ENCODE measurements around the gene WNT1.

WNT1 gene

DNA sequence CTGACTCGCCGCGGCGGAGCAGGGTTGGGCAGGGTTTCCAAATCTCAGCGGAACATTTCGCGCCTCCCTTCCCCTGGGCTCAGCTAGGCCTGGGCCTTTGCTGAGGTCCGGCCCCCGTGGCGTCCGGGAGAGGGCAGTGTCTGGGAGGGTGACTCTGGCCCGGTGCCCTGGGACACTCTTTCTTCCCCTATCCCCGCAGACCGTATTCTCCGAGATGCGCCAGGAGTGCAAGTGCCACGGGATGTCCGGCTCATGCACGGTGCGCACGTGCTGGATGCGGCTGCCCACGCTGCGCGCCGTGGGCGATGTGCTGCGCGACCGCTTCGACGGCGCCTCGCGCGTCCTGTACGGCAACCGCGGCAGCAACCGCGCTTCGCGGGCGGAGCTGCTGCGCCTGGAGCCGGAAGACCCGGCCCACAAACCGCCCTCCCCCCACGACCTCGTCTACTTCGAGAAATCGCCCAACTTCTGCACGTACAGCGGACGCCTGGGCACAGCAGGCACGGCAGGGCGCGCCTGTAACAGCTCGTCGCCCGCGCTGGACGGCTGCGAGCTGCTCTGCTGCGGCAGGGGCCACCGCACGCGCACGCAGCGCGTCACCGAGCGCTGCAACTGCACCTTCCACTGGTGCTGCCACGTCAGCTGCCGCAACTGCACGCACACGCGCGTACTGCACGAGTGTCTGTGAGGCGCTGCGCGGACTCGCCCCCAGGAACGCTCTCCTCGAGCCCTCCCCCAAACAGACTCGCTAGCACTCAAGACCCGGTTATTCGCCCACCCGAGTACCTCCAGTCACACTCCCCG, 3.0 kb downstream of the WNT1 start:
- DNase-seq (ENCODE audit: low read depth, low spot score), result no peak

DNA sequence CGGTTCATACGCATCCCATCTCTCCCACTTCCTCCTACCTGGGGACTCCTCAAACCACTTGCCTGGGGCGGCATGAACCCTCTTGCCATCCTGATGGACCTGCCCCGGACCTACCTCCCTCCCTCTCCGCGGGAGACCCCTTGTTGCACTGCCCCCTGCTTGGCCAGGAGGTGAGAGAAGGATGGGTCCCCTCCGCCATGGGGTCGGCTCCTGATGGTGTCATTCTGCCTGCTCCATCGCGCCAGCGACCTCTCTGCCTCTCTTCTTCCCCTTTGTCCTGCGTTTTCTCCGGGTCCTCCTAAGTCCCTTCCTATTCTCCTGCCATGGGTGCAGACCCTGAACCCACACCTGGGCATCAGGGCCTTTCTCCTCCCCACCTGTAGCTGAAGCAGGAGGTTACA, 3.6 kb downstream of the WNT1 start:
- DNase-seq (ENCODE audit: low read depth, low spot score), result no peak

DNA sequence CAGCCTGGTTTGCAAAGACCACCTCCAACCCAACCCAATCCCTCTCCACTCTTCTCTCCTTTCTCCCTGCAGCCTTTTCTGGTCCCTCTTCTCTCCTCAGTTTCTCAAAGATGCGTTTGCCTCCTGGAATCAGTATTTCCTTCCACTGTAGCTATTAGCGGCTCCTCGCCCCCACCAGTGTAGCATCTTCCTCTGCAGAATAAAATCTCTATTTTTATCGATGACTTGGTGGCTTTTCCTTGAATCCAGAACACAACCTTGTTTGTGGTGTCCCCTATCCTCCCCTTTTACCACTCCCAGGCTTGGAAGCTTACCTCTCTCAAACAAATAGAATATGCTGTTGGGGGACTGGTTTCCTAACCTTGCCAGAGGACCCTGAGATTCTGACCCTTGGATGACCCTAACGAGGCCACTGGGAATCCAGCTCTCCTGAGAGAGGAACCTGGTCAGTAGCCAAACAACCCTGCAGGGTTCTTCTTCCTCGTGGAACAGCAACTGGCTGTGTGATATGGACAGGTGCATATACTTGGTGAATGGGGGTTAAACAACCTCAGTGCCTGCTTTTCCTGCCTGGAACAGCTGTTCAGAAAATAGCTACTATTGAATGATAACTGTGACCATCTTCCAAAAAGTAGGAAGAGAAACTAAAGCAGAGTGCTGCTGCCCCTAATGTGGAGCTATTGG, 4.4 kb downstream of the WNT1 start:
- no peak for DNase-seq (ENCODE audit: low read depth, low spot score)

DNA sequence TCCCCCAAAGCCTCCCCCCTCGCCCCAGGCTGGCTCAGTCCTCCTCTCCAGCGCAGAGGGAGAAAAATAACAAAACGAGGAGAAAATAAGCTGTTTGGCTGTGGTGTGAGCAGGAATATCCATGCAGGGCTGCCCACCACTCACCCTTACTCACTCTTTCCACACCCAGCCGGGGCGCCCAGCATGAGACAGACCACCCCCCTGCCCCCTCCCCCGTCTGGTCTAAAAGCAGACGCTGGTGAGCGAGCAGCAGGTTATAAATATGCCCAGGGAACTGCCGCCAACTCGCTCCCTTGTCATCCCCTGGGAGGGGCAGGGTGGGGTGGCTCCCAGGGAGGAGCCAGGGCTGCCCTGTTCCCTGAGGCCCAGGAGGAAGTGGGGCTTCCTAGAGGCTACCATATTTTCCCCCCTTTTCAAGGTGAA, 7.4 kb downstream of the WNT1 start:
- no peak for DNase-seq (ENCODE audit: low read depth, low spot score)

DNA sequence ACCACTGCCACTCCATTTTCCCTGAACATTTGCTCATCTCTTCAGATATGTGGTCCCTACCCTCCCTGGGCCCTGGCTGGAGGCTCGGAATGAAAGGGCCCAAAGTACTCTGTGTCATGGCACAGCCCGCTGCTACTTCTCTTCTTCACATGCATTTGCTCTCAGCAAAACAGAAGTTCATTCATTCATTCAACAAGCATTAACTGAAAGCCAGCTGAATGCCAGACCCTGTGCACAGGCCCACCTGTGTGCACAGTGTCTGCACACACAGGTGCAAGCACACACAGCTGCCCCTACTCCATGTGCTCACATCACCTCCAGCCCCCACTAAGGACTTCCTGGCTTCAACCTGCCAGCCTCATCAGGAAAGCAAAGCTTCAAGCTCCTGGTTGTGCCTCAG, 7.8 kb downstream of the WNT1 start:
- no peak for DNase-seq (ENCODE audit: low read depth, low spot score)

DNA sequence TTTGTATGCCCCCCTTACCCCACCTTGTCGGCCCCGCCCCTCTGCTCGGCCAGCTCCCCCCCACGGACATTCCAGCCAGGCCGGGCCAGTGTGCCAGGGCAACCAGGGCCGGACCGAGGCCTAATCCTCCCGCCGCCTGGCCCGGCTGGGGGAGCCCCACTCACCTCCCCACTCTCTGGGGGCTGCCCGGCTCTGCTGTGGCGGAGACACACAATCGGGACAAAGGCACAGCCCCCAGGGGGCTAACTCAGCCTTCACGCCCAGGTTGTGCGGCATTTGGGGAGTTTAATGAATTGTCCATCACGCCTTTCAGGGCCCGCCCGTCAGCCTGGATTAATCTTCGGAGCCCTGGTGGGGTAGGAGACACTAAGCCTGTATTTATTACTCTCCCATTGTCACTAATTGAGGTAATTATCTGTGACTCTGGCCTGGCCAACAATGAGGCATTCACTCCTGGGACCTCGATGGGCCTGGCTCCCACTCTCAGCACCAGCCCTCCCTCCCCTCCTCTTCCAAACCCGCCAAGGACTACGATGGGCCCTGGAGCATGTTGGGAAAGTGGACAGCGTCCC, 8.7 kb downstream of the WNT1 start:
- no peak for DNase-seq (ENCODE audit: low read depth, low spot score)

DNA sequence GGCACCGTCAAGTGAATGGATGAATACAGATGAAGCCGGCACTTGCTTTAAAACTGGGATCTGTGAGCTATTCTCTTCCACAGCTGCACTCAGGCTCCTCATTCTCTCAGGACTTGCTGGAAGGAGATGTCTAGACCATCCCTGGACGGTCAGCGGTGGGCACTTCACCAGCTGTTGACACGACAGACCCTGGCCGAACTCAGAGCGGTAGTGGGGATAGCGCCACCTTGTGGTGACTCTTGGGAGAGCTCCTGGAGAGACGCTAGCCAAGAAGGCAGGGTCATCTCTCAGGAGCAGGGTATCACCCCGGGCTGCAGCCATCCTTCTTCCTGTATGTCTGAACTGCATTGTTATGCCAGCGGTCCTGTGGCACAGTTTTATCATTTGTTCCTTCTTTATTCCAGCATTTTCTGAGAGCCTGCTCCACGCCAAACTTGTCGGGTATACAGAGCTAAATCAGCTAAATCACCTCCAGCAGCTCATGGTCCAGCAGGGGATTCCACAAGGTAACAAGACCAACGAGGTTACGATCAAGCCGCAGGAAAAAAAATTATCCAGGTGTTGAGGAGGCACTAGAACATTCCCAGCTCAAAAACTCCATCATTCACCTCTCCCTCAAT, 10.0 kb downstream of the WNT1 start:
- DNase-seq (ENCODE audit: low read depth, low spot score), result peak; percentile 49

DNA sequence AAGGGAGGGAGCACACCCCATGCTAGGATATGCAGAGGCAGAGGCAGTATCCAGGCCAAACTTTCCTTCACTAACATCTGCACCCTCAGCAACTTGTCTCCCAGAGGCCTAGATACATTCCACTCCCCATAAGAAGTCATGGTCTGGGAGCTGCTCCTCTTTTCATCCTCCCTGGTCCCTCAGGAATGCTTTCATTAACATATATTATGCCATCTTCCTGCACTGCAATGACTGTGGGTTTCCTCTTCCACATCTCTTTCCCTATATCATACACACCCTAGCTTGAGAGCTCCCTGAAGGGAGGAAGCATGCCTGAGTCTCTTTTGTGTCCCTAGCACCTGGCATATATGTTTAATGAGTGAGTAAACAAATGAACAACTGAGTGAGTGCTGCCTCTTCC, 12.4 kb downstream of the WNT1 start:
- DNase-seq (ENCODE audit: low read depth, low spot score), result no peak

DNA sequence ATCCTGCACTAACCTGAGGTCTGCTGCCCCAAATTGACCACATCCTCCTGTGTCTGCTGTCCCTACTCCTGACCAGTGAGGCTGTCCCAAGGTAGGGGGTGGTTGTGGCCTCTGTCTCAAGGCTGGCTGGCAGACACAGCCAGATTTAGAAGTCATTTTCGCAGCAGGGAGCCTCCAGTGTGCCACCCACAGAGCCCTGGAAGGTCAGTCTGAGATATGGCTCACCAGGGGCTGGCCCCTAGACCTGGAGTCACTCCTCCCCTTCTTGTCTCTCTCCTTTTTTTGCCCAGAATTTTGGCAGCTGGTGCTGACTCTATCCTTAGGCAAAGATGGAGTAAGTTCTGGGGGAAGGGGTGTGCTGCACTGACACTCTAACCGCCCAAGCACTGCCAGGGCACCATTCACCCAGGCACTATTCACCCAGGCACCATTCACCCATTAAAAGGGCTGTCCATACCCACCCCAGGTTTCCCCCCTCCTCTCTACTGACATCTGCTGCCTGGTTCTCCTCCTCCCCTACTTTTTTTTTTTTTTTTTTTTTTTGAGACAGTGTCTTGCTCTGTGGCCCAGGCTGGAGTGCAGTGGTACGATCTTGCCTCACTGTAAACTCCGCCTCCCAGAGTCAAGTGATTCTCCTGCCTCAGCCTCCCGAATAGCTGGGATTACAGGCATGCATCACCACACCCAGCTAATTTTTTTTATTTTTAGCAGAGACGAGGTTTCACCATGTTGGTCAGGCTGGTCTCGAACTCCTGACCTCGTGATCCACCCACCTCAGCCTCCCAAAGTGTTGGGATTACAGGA, 13.3 kb downstream of the WNT1 start:
- no peak for DNase-seq (ENCODE audit: low read depth, low spot score)

DNA sequence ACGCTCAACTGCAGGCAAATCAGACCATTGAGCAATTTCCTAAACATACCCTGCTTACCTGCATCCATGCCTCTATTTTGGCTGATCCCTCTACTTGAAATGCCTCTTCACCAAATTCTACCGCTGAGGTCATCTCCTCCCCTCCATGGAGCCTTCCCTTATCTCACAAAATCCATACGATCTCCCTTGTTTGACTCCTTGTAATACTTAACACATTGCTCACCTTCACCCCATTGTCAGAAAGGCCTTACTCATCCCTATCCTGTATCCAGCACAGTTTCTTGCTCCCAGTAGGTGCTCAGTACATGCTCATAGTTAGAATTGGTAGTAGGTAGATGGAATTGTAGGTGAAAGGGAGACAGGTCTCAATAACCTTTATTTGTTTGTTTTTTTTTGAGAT, 15.7 kb downstream of the WNT1 start:
- DNase-seq (ENCODE audit: low read depth, low spot score), result no peak

DNA sequence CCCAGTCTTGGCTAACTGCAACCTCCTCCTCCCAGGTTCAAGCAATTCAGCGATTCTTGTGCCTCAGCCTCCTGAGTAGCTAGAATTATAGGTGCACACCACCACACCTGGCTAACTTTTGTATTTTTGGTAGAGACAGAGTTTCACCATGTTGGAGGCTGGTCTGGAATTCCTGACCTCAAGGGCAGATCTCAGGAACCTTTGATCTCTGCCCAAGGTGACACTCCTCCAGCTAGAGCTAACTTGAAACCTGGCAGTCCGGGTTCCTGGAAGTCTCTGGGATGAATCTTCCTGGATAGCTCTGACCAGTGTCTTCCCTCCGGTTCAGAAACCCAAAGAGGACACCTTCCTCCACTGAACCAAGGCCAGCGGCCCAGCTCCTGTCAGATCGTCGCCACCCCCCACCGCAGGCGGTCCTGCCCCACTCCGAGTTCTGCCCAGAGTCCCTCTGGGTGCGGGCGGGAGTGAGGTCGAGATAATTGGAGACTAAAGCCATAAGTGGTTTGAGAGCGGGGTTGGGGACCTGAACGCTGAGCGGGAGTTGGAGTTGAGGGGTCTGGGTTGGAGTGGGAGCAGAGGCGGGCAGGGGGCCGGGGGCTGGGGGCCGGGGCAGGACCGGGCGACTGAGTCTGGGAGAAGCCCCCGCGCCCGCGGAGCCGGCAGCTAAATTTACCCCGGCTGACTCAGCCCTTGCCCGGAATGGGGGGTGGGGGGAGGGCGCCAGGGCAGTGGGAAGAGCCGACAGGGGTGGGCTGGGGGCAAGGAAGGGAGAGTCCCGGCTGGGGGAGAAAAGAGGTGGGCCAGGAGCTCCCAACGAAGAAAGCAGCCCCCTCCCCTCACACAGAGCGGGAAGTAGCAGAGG, 16.3 kb downstream of the WNT1 start:
- no peak for DNase-seq (ENCODE audit: low read depth, low spot score)

DNA sequence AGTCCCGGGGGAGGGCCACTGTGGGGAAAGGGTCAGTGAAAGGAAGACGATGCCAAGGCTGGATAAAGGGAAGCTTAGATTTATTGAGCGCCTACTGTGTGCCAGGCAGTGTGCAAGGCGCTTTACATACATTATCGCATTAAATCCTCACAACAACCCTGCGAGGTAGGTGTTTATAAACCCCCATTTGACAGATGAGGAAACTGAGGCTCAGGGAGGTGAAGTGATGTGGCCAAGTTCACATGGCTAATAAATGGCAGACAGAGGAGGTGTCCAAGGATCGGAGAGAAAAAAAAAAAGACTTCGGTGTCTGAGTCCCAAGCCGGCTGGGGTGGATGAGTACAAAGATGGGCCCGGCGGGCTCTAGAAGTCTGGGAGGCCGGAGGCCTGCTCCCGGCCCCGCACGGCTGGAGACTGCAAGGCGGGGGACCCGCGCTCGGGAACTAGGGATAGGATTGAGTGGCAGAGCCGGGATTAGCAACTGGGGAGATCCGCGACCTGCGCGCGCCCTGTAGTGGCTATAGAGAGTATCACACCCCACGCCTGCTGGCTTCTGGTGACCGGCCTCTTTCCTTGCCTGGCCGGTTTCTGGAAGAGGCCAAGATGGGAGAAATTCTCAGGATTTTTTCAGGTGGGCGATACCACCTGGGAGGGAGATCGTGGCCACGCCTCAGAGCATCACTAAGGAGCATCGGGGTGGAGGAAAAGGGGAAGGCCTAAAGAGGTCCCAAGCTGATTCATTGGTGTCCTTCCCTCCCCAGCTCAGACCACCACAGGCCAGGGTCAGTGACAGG, 17.2 kb downstream of the WNT1 start:
- DNase-seq (ENCODE audit: low read depth, low spot score), result no peak

DNA sequence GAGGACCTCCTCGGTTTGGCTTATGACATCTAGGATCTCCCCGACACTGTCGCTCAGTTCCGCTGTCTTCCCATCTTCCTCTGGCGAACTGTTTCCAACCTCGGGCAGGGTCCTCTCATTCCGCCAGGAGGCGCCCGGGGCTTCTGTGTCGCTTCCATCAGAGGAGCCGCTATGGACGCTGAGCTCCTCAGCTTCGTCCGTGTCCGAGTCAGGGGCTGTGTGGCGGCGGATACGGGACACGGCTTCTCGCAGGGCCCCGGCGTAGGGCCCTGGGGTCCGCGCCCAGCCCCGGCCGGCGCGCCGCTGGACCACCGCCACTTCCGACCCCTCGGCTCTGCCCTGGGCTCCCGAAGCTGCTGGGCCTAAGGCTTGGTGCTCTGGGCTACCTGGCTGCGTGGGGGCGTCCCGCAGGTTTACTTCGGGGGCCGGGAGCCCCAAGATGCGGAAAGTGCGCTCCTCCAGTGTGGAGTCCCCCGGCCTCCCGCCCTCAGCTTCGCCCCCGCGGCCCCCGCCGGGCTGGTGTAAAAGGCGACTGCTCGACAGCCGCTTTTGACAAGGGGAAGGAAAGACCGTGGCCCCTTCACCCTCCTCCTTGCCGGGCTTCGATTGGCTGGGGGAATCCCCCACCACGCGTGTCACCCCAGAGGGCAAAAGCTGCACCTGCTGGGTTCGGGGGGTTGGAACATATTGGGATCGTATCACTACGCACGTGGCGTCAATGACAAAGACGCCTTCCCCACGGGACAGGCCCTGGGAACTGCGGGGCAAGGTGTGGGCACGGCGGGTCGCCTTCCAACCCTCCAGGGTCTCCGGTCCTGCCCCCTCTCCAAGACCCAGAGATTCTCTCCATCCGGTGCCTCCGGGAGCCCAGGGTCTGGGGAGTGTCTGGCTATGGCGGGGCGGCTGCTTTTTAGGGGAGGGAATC, 18.9 kb downstream of the WNT1 start:
- DNase-seq (ENCODE audit: low read depth, low spot score), result peak; percentile 30

DNA sequence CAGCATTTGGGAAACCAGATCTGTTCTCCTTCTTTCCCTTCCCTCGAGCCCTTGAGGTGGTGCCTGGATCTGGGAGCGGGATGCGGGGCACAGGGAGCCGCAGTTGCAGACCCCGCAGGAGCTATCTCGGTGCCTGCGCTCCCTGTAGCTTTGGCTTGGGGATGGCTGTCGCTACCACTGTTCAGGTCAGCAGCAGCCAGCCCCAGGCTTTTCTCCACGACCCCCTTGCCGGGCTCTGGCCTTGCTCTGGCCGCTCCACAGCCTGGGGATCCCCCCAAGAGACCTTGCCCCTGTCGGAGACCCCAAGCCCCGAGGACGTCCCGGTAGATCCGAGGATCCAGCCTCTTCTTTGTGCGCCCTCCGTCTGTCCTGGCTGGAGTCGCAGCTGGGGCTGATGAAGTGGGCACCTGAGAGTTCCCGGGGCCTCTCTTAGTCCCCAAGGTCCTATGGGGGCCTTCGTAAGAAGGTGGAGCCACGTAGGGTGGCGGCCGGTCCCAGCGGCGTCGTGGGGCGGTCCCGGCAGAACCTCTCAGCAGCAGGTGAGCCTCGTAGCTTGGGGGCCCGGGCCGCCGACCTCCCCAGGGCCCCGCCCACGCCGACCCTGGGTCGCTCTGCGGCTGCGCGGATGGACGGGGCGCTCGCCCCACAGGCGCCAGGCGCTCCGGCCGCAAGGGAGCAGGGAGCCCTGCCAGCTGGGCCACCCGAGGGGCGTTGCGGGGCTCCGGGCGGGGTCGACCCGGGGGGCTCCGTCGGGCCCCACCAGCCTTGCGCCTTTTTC, 19.8 kb downstream of the WNT1 start:
- DNase-seq (ENCODE audit: low read depth, low spot score), result no peak

DNA sequence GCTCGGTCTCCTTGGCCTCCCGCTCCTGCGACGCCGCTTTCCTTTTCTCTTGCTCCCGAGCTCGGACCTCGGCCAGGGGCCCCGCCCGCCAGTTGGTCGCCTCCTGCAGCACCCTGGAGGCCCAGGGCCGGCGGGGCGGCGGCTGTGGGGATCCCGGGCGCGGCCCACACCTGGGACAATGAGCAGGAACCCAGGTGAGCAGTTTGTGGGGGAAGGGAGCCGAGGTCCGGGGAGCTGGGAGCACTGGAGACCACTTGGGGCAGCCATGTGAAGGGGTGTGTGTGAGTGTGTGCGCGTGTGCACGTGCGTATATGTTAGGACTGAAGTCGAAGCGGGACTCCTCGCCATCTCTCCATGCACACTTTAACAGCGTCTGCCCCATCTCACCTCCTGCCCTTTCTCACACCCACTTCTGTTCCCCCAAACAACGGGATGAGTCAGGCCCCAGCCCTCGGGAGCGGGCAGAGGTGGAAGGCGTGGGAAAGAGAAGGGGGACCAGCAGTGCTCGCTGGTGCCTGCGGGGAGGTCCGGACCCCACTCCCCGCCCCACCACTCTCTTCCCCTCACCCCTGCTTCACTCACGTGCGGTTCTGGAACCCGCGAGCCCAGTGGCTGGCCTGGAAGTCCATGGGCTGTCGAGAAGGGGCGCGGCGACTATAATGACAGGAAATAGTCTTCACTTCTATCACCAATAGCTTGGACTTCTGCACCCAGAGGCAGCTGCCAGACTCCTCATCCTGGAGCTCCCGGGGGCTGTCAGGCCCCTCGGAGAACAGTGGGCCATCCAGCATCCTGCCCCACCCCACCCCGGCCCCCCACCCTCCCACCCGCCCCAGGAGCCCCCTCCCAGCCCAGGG, 20.6 kb downstream of the WNT1 start:
- no peak for DNase-seq (ENCODE audit: low read depth, low spot score)

DNA sequence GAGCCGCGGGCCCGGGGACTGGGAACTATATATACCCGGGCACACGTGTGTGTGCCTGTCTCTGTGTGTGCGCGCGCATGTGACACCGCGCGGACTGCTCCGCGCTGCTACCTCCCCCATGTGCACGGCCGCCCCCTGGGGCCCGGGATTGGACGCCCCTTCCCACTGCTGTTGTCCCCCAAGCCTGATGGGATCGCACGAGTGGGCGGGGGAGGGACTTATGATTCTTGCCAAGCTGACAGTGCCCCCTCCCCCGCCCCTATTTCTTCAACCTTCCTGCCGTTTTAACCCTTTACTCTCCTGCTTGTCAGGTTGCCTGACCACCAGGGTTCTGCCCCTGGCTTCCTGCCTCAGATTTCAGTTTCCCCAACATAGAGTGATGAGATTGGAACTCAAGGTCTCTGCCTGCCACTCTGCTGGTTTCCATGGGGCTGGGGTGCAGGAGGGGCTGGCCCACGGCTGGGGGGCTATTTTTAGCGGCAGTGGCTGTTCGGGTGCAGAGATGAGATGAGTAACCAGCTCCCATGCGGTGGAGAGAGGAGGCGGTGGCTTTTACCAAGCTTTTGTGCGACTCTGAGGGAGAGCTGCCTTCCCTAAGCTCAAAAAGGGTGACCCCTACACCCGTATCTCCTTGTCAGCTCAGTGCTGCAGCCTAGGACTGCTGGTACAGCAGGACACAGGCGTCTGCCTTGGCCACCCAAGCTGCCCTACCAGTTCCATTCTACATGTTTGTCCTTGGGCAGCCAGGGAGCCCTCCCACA, 21.4 kb downstream of the WNT1 start, which contains the start of gene DDN:
Gene DDN (minus strand): TSS at position 5 of the 761 bp plus-strand sequence. CDS start 88 bp downstream, outside the sequence.
- DNase-seq (ENCODE audit: low read depth, low spot score), result no peak

All from activated CD4-positive, CD25-positive, alpha-beta regulatory T cell treated with anti-CD3 and anti-CD28 coated beads, Interleukin-2, amount 50 U/mL, for 16 hours (primary cell).